Measurements from ENCODE around the gene NDUFS7.

DNA sequence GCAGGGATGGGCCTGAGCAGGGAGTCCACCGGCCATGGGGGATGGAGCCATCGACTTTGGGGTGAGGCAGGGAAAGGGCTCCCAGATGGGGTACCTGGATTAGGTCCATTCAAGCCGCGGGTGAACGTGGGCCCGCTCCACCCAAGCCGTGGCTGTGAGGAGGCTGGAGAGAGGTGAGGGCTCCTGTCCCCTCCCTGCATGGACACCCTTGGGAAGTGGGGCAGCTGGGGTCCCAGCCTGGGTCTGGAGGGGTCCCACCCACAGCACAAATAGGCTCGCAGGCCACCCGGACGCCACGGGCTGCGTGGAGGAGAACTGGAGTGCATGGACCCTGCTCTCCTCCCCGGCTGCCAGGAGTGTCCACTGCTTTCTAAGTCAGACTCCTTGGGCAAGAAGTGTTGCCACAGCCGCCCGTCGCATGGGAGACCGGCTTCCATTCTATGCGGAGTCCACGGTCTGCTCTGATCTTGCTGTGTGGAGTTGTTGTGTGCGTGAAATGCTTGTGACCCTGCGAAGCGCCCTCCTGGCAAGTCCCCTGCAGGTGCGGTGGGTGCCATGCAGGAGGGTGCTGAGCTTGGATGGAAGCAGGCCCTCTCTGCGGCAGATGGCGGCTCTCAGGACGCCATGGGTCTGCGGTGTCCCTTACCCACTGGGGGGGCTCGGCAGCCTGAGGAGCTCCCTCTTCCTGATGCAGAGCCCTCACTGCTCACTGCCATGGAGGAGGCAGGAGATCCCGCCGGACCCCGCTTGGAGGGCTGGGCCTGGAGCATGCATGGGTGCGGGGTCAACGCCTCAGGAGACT lies 25.7 kb downstream of the NDUFS7 start:
- TF ChIP-seq, protein P1, sequence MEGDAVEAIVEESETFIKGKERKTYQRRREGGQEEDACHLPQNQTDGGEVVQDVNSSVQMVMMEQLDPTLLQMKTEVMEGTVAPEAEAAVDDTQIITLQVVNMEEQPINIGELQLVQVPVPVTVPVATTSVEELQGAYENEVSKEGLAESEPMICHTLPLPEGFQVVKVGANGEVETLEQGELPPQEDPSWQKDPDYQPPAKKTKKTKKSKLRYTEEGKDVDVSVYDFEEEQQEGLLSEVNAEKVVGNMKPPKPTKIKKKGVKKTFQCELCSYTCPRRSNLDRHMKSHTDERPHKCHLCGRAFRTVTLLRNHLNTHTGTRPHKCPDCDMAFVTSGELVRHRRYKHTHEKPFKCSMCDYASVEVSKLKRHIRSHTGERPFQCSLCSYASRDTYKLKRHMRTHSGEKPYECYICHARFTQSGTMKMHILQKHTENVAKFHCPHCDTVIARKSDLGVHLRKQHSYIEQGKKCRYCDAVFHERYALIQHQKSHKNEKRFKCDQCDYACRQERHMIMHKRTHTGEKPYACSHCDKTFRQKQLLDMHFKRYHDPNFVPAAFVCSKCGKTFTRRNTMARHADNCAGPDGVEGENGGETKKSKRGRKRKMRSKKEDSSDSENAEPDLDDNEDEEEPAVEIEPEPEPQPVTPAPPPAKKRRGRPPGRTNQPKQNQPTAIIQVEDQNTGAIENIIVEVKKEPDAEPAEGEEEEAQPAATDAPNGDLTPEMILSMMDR (IDR thresholded peaks at IDR 0.05; ENCODE audit: extremely low read depth in 1 of 2, insufficient read depth in 1 of 2, low read depth in 1 of 2, low read length in 2 of 2) = no peak
- TF ChIP-seq POLR2AphosphoS5 (IDR thresholded peaks at IDR 0.05; ENCODE audit: insufficient read depth, low read depth, low read length) = no peak
- TF ChIP-seq EZH2 (IDR thresholded peaks at IDR 0.05; ENCODE audit: borderline replicate concordance, low read depth, low read length, severe bottlenecking) = no peak
- no peak for TF ChIP-seq POLR2A (IDR thresholded peaks at IDR 0.05; ENCODE audit: low read depth, low read length)
- TF ChIP-seq, protein P2, sequence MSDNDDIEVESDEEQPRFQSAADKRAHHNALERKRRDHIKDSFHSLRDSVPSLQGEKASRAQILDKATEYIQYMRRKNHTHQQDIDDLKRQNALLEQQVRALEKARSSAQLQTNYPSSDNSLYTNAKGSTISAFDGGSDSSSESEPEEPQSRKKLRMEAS (IDR thresholded peaks at IDR 0.05; ENCODE audit: insufficient read depth, insufficient read length) = no peak
- no peak for TF ChIP-seq JUN (IDR thresholded peaks at IDR 0.05; ENCODE audit: borderline replicate concordance, insufficient read depth, insufficient read length, low read depth)
- no peak for TF ChIP-seq FOS (IDR thresholded peaks at IDR 0.05; ENCODE audit: borderline replicate concordance, insufficient read depth, low read length)
- no peak for TF ChIP-seq MYC (IDR thresholded peaks at IDR 0.05; ENCODE audit: low read depth, low read length)
- no peak for TF ChIP-seq GATA2 (IDR thresholded peaks at IDR 0.05; ENCODE audit: insufficient read depth, insufficient read length, low read depth, low read length)
